Measurements from ENCODE around the gene DLG1.

DNA sequence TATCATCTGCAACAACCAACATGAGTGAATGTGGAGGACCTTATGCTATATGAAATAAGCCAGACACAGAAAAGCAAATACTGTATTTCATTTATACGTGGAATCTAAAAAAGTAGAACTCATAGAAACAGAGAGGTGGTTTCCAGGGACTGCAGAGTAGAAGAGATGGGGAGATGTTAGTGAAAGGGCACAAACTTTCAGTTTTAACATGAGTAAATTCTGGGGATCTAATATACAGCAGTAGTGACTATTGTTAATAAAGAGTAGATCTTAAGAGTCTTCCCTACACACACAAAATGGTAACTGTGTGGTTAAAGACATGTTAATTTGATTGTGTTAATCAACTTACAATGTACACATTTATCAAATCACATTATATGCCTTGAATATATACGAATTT, 247.9 kb downstream of the DLG1 start:
- TF ChIP-seq, protein P1, sequence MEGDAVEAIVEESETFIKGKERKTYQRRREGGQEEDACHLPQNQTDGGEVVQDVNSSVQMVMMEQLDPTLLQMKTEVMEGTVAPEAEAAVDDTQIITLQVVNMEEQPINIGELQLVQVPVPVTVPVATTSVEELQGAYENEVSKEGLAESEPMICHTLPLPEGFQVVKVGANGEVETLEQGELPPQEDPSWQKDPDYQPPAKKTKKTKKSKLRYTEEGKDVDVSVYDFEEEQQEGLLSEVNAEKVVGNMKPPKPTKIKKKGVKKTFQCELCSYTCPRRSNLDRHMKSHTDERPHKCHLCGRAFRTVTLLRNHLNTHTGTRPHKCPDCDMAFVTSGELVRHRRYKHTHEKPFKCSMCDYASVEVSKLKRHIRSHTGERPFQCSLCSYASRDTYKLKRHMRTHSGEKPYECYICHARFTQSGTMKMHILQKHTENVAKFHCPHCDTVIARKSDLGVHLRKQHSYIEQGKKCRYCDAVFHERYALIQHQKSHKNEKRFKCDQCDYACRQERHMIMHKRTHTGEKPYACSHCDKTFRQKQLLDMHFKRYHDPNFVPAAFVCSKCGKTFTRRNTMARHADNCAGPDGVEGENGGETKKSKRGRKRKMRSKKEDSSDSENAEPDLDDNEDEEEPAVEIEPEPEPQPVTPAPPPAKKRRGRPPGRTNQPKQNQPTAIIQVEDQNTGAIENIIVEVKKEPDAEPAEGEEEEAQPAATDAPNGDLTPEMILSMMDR (IDR thresholded peaks at IDR 0.05): no peak
- no peak for TF ChIP-seq POLR2A (IDR thresholded peaks at IDR 0.05)
